ENCODE results near the gene TNFAIP1. TPM values are rescaled to one million over a fixed set of nuclear protein-coding genes. Genes with fewer than 3 reads are reported as not detected.

Gene TNFAIP1
- total RNA-seq, 1 donor, result 31.8 TPM

Other genes starting within 250 kb of the TNFAIP1 start
- gene TMEM97, start 16.6 kb upstream of the TNFAIP1 start, total RNA-seq, result 20.6 TPM in 2 replicates
- gene IFT20, start 289 bp upstream of the TNFAIP1 start, total RNA-seq, result 59.4 and 59.8 TPM in 2 replicates
- gene POLDIP2, start 21.8 kb downstream of the TNFAIP1 start, total RNA-seq, result 82.9 and 84.6 TPM in 2 replicates
- gene SEBOX, start 29.4 kb downstream of the TNFAIP1 start, total RNA-seq, result not detected in 2 replicates
- gene VTN, start 34.5 kb downstream of the TNFAIP1 start, total RNA-seq, result under 0.01 TPM in 1 of 2 replicates, not detected in the other
- gene SARM1, start 35.9 kb downstream of the TNFAIP1 start, total RNA-seq, result 5.8 and 5.9 TPM in 2 replicates
- 6.8 and 8.0 TPM in 2 replicates for gene SLC46A1, start 70.5 kb downstream of the TNFAIP1 start, total RNA-seq
- gene SLC13A2, start 137.9 kb downstream of the TNFAIP1 start, total RNA-seq, result not detected in 2 replicates
- not detected in 2 replicates for gene FOXN1, start 170.6 kb downstream of the TNFAIP1 start, total RNA-seq
- gene UNC119, start 216.9 kb downstream of the TNFAIP1 start, total RNA-seq, result 23.2 and 25.0 TPM in 2 replicates
- gene PIGS, start 235.8 kb downstream of the TNFAIP1 start, total RNA-seq, result 49.9 and 54.5 TPM in 2 replicates
- 9.4 and 17.0 TPM in 2 replicates for gene ALDOC, start 241.1 kb downstream of the TNFAIP1 start, total RNA-seq